ENCODE results near the gene BAIAP2.
"Not testable (repeated sequence)": the region's sequence is repeated elsewhere in the genome, so short reads cannot be mapped to it uniquely, and the experiment has no call there.

BAIAP2 gene

GRCh38 chr17:81025065-81025740 is 9.7 kb upstream of the BAIAP2 start:
- DNase-seq (ENCODE audit: low spot score) = no peak

GRCh38 chr17:81025741-81026129 is 9.2 kb upstream of the BAIAP2 start:
- no peak for DNase-seq (ENCODE audit: low spot score)

- DNase-seq (ENCODE audit: low spot score) = no peak
These were observed 8.5 kb upstream of the BAIAP2 start for GRCh38 chr17:81026266-81027036.

- no peak for DNase-seq (ENCODE audit: low spot score)
These were observed 7.9 kb upstream of the BAIAP2 start for GRCh38 chr17:81027038-81027437.

GRCh38 chr17:81027591-81028505 is 7.1 kb upstream of the BAIAP2 start:
- DNase-seq (ENCODE audit: low spot score) = no peak

- no peak for DNase-seq (ENCODE audit: low spot score)
These were observed 6.5 kb upstream of the BAIAP2 start for GRCh38 chr17:81028506-81028858.

GRCh38 chr17:81029859-81030258 is 5.1 kb upstream of the BAIAP2 start:
- DNase-seq (ENCODE audit: low spot score) = no peak

- DNase-seq (ENCODE audit: low spot score) = not testable (repeated sequence)
These were observed 4.6 kb upstream of the BAIAP2 start for GRCh38 chr17:81030312-81030711.

GRCh38 chr17:81030741-81031565 is 4.0 kb upstream of the BAIAP2 start:
- DNase-seq (ENCODE audit: low spot score) = no peak

GRCh38 chr17:81031566-81032550 is 3.1 kb upstream of the BAIAP2 start:
- DNase-seq (ENCODE audit: low spot score) = no peak

GRCh38 chr17:81032641-81033480 is 2.1 kb upstream of the BAIAP2 start:
- no peak for DNase-seq (ENCODE audit: low spot score)

GRCh38 chr17:81033535-81034167 is 1.3 kb upstream of the BAIAP2 start:
- no peak for DNase-seq (ENCODE audit: low spot score)

GRCh38 chr17:81034168-81034777 is 678 bp upstream of the BAIAP2 start:
- no peak for DNase-seq (ENCODE audit: low spot score)

GRCh38 chr17:81035521-81036196 is 708 bp downstream of the BAIAP2 start:
- no peak for DNase-seq (ENCODE audit: low spot score)

- no peak for DNase-seq (ENCODE audit: low spot score)
These were observed 1.4 kb downstream of the BAIAP2 start for GRCh38 chr17:81036197-81036941.

GRCh38 chr17:81037026-81037797 is 2.3 kb downstream of the BAIAP2 start:
- DNase-seq (ENCODE audit: low spot score) = no peak

Measured in NAMALWA (cell line).